HepG2 (cell line): ENCODE data around the gene ADCY7.

Experiments
- ELF1 ChIP-seq: sonication (generic); formaldehyde crosslinking; IDR thresholded peaks from 2 replicates; pipeline ENCODE4 v1.4.0; 2020; ENCODE audit warnings: missing genetic modification reagents
- ZKSCAN8 ChIP-seq: IDR thresholded peaks from 2 replicates; pipeline ENCODE4 v1.6.1; 2016; ENCODE audit warnings: borderline replicate concordance, missing genetic modification reagents, missing compliant biosample characterization

DNA sequence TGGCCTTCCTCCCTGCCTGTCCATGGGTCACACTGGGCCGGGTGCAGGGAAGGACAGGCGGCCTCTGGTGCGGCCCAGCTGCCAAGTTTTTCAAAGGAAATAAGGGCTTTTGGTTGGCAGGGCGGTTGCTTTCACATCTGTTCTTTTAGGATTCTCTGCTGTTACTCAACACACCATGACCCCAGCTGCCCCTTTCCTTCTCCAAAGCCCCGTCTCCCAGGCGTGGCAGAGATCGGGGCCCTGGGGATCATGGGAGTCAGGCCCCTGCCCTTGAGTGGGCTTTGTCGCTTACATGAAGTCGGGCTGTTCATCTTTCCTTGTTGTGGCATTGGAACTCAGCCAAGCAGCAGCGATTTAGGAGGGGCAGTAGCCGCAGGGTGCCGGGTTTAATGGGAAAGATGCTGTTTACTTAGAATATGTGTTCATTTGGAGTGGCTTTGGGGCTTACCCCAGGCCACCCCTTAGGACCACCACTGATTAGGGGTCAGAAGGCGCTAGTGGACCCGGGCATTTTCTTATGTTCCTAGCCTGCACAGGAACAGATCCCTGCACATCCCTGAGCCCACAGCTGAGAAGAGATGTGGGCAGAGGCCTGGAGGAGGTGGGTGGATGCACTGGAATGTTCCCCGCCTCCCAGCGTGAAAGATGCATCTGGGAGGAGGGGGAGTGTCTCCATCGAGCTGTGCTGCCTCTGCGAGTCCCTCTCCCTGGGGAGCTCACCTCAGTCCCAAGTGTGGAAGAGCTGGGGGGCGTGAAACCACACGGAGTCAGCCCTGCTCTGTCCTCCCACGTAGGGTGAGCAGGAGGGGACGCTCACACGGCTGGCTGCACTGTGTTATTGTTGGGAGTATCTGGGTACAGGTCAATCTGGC, 6.8 kb upstream of the ADCY7 start:
- TF ChIP-seq ZKSCAN8 (CRISPR knock-in tag) (no peak), ELF1 (no peak)
